ENCODE measurements around the gene LSM7.

DNA sequence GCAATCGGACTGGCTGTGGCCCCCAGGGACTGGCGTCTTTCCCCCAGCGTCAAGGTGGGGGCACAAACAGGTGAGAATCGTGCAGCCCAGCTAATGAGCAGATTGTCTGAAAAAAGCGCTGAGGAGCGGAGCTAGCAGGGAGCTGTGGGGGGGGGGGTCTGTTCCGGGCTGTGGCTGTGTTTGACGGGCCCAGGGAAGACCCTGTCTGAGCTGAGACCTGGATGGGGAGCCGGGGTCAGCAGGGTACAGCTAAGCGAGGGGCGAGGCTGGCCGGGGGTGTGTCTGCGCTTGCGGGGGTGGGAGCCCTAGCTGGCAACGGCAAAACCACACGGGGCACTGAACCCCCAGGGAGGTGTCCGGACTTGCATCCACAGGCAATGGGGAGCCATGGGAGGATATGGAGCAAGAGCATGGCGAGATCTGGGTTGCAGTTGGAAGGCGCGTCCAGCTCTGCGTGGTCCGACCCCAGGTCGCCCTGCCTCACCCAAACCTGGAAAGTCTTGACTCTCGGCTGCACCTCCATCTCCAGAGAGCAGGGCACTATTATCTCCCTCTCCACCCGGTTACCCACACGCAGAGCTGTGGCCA, 25.1 kb downstream of the LSM7 start:
- TF ChIP-seq, protein P1, sequence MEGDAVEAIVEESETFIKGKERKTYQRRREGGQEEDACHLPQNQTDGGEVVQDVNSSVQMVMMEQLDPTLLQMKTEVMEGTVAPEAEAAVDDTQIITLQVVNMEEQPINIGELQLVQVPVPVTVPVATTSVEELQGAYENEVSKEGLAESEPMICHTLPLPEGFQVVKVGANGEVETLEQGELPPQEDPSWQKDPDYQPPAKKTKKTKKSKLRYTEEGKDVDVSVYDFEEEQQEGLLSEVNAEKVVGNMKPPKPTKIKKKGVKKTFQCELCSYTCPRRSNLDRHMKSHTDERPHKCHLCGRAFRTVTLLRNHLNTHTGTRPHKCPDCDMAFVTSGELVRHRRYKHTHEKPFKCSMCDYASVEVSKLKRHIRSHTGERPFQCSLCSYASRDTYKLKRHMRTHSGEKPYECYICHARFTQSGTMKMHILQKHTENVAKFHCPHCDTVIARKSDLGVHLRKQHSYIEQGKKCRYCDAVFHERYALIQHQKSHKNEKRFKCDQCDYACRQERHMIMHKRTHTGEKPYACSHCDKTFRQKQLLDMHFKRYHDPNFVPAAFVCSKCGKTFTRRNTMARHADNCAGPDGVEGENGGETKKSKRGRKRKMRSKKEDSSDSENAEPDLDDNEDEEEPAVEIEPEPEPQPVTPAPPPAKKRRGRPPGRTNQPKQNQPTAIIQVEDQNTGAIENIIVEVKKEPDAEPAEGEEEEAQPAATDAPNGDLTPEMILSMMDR (IDR thresholded peaks at IDR 0.05) = no peak
- TF ChIP-seq POLR2AphosphoS5 (IDR thresholded peaks at IDR 0.05) (no peak), POLR2A (IDR thresholded peaks at IDR 0.05; ENCODE audit: low read depth) (no peak), EP300 (IDR thresholded peaks at IDR 0.05) (no peak)

Measured in esophagus muscularis mucosa (tissue), 4 donors.